Astrocyte (in vitro differentiated cells and primary cell): ENCODE results near the gene COL9A1. TPM values are rescaled to one million over a fixed set of nuclear protein-coding genes. Genes with fewer than 3 reads are reported as not detected.

Source experiments
- DNase-seq: peaks from one replicate; pipeline ENCODE4 v3.0.0-alpha.2; 2010; ENCODE audit warnings: low read depth
- FAIRE-seq: peaks from 2 replicates; lab custom pipeline; 2011; peaks lifted over from hg19 to GRCh38; lab: Jason Lieb, UNC
- H2AFZ ChIP-seq: 2 replicates; pipeline ENCODE4 v1.6.0; 2012; ENCODE audit warnings: low read depth, low read length, inconsistent platforms
- H3K27ac ChIP-seq: 2 replicates; pipeline ENCODE4 v1.5.1; 2011; ENCODE audit warnings: low read depth, low read length, inconsistent platforms
- H3K27me3 ChIP-seq: 2 replicates; pipeline ENCODE4 v1.6.0; 2011; ENCODE audit warnings: low read length, inconsistent platforms; ENCODE audit not compliant: insufficient read depth
- H3K36me3 ChIP-seq: 2 replicates; pipeline ENCODE4 v1.5.1; 2011; ENCODE audit warnings: low read length, inconsistent platforms; ENCODE audit not compliant: insufficient read depth
- H3K4me1 ChIP-seq: 2 replicates; pipeline ENCODE4 v1.5.1; 2011; ENCODE audit warnings: low read length, inconsistent platforms; ENCODE audit not compliant: insufficient read depth
- H3K4me2 ChIP-seq: 2 replicates; pipeline ENCODE4 v1.6.0; 2012; ENCODE audit warnings: low read length, inconsistent platforms
- H3K4me3 ChIP-seq: 2 replicates; pipeline ENCODE4 v1.5.1; 2011; ENCODE audit warnings: low read depth, mild to moderate bottlenecking, low read length, inconsistent platforms; ENCODE audit not compliant: insufficient read depth
- H3K79me2 ChIP-seq: 2 replicates; pipeline ENCODE4 v1.6.0; 2012; ENCODE audit warnings: mild to moderate bottlenecking, low read length, inconsistent platforms; ENCODE audit not compliant: insufficient read depth
- H3K9ac ChIP-seq: 2 replicates; pipeline ENCODE4 v1.6.0; 2012; ENCODE audit warnings: mild to moderate bottlenecking, low read length, inconsistent platforms
- H3K9me3 ChIP-seq: 2 replicates; pipeline ENCODE4 v1.5.1; 2012; ENCODE audit warnings: low read depth, mild to moderate bottlenecking, low read length, inconsistent platforms; ENCODE audit not compliant: insufficient read depth
- H4K20me1 ChIP-seq: 2 replicates; pipeline ENCODE4 v1.6.0; 2012; ENCODE audit warnings: low read length, inconsistent platforms; ENCODE audit not compliant: insufficient read depth
- H3K27ac Mint-ChIP-seq: one replicate; pipeline ENCODE4 v1.8.0; 2021; ENCODE audit warnings: mild to moderate bottlenecking, mixed read lengths; ENCODE audit not compliant: unreplicated experiment
- H3K27me3 Mint-ChIP-seq: one replicate; pipeline ENCODE4 v1.8.0; 2021; ENCODE audit warnings: low read depth, mixed read lengths; ENCODE audit not compliant: unreplicated experiment
- H3K36me3 Mint-ChIP-seq: one replicate; pipeline ENCODE4 v1.8.0; 2021; ENCODE audit warnings: low read depth, mixed read lengths; ENCODE audit not compliant: unreplicated experiment
- H3K4me1 Mint-ChIP-seq: one replicate; pipeline ENCODE4 v1.8.0; 2021; ENCODE audit warnings: low read depth, mixed read lengths; ENCODE audit not compliant: unreplicated experiment
- H3K4me3 Mint-ChIP-seq: one replicate; pipeline ENCODE4 v1.8.0; 2021; ENCODE audit warnings: mild to moderate bottlenecking, moderate library complexity, mixed read lengths; ENCODE audit not compliant: unreplicated experiment
- H3K9me3 Mint-ChIP-seq: one replicate; pipeline ENCODE4 v1.8.0; 2021; ENCODE audit warnings: mild to moderate bottlenecking, mixed read lengths; ENCODE audit not compliant: unreplicated experiment
- EZH2 ChIP-seq: IDR thresholded peaks from 2 replicates; pipeline ENCODE4 v1.6.1; 2012; ENCODE audit warnings: mild to moderate bottlenecking, low read length, inconsistent platforms; ENCODE audit not compliant: insufficient read depth
- total RNA-seq: library from RNA; stranded (reverse); gene quantifications from 2 replicates; pipeline ENCODE4 v1.2.1, GENCODE V29; 2021
- TF ChIP-seq, protein P1 (sequence below): IDR thresholded peaks from 2 replicates; pipeline ENCODE4 v1.5.1; 2011; ENCODE audit warnings: low read depth, mild to moderate bottlenecking, inconsistent platforms, low read length, moderate library complexity; ENCODE audit not compliant: insufficient read depth

The COL9A1 gene
- total RNA-seq, 1 donor from 2014 or later = 0.11 TPM

DNA sequence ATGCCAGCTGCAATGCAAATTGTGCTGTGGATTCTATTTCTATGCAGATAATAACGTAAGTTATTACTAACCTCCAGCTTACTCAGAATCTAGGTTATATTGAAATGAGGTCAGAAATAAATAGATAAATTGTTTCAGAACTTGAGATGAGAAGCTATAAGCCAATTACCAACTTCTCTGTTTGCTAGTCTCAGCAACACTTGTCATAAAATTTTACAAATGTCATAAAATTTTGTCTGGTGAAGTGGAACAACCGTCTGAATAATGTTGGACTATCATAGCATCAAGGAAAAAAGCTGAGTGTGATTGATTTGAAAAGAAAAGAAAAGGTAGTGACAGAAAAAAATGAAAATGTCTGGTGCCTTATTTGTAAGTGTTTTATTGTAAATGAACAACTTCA, 36.7 kb downstream of the COL9A1 start:
- Histone ChIP-seq H4K20me1 (no peaks in the 10 kb centered on the region), H3K36me3 (no peaks in the 10 kb centered on the region), H3K4me2 (no peak overlapping the region), H3K4me1 (no peaks in the 10 kb centered on the region), H3K27me3 (no peaks in the 10 kb centered on the region), H2AFZ (no peak overlapping the region), H3K4me3 (no peak overlapping the region), H3K9me3 (no peaks in the 10 kb centered on the region), H3K27ac (no peak overlapping the region), H3K79me2 (no peaks in the 10 kb centered on the region), H3K9ac (no peak overlapping the region)
- TF ChIP-seq EZH2 = no peak
- TF ChIP-seq, protein P1, sequence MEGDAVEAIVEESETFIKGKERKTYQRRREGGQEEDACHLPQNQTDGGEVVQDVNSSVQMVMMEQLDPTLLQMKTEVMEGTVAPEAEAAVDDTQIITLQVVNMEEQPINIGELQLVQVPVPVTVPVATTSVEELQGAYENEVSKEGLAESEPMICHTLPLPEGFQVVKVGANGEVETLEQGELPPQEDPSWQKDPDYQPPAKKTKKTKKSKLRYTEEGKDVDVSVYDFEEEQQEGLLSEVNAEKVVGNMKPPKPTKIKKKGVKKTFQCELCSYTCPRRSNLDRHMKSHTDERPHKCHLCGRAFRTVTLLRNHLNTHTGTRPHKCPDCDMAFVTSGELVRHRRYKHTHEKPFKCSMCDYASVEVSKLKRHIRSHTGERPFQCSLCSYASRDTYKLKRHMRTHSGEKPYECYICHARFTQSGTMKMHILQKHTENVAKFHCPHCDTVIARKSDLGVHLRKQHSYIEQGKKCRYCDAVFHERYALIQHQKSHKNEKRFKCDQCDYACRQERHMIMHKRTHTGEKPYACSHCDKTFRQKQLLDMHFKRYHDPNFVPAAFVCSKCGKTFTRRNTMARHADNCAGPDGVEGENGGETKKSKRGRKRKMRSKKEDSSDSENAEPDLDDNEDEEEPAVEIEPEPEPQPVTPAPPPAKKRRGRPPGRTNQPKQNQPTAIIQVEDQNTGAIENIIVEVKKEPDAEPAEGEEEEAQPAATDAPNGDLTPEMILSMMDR = no peak
- DNase-seq (no peak), FAIRE-seq (no peak)
- H3K4me1 Mint-ChIP-seq = no peaks in the 10 kb centered on the region
- no peaks in the 10 kb centered on the region for H3K36me3 Mint-ChIP-seq
- H3K27ac Mint-ChIP-seq = no peak overlapping the region
- H3K9me3 Mint-ChIP-seq = no peaks in the 10 kb centered on the region
- H3K27me3 Mint-ChIP-seq = peaks cover 2% of the 10 kb centered on the region
- no peak overlapping the region for H3K4me3 Mint-ChIP-seq

DNA sequence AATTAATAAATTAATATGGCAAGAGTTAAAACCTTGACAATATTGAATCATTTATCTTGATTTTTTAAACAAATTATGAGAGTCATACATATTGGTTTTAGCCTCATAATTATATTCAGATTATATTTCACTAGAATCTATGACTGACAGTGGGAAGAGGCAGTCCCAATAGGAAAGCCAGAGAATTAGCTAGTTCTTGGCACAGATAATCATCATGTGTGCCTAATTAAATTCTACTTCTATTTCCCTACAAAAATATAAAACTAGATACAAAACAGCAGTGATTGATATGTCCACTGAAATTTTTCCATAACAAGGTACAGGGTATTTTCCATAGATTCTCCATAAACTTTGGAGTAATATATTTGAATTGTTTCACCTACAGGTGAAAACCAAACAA, 38.6 kb downstream of the COL9A1 start:
- H3K4me2 ChIP-seq = no peak overlapping the region
- H2AFZ ChIP-seq = no peak overlapping the region
- DNase-seq (no peak), FAIRE-seq (no peak)
- H3K4me3 ChIP-seq = no peak overlapping the region
- H3K36me3 ChIP-seq = no peaks in the 10 kb centered on the region
- H3K4me1 ChIP-seq = no peaks in the 10 kb centered on the region
- TF ChIP-seq, protein P1 = no peak
- TF ChIP-seq EZH2 = no peak
- Mint-ChIP-seq H3K27ac (no peak overlapping the region), H3K9me3 (no peaks in the 10 kb centered on the region), H3K27me3 (peaks cover 2% of the 10 kb centered on the region), H3K4me1 (no peaks in the 10 kb centered on the region), H3K36me3 (no peaks in the 10 kb centered on the region), H3K4me3 (no peak overlapping the region)
- no peaks in the 10 kb centered on the region for H3K9me3 ChIP-seq
- no peak overlapping the region for H3K9ac ChIP-seq
- H3K27me3 ChIP-seq = no peaks in the 10 kb centered on the region
- H3K79me2 ChIP-seq = no peaks in the 10 kb centered on the region
- no peaks in the 10 kb centered on the region for H4K20me1 ChIP-seq
- H3K27ac ChIP-seq = no peak overlapping the region

GRCh38 chr6:70258483-70258882, 44.4 kb downstream of the COL9A1 start:
- no peak overlapping the region for H3K27ac ChIP-seq
- TF ChIP-seq, protein P1 = no peak
- no peak for TF ChIP-seq EZH2
- H3K79me2 ChIP-seq = no peaks in the 10 kb centered on the region
- H3K9ac ChIP-seq = no peak overlapping the region
- no peaks in the 10 kb centered on the region for H4K20me1 ChIP-seq
- H3K4me1 ChIP-seq = no peaks in the 10 kb centered on the region
- Mint-ChIP-seq H3K36me3 (no peaks in the 10 kb centered on the region), H3K9me3 (no peaks in the 10 kb centered on the region), H3K27ac (no peak overlapping the region), H3K4me3 (no peak overlapping the region), H3K4me1 (no peaks in the 10 kb centered on the region), H3K27me3 (no peaks in the 10 kb centered on the region)
- no peak overlapping the region for H3K4me2 ChIP-seq
- H3K36me3 ChIP-seq = no peaks in the 10 kb centered on the region
- H2AFZ ChIP-seq = no peak overlapping the region
- DNase-seq = no peak
- H3K4me3 ChIP-seq = no peak overlapping the region
- no peaks in the 10 kb centered on the region for H3K27me3 ChIP-seq
- FAIRE-seq = no peak
- no peaks in the 10 kb centered on the region for H3K9me3 ChIP-seq
